Heart right ventricle (tissue), 16 donors: ENCODE measurements around the gene ULK1. TPM values are rescaled to one million over a fixed set of nuclear protein-coding genes. Genes with fewer than 3 reads are reported as not detected.

Experiments
- ATAC-seq, 8 donors: fragments of 200-7000 bp; cut with Tn5 transposase; one replicate each; pipeline ENCODE4 v1.9.1; 2020; ENCODE audit warnings: mild to moderate bottlenecking in 8 of 8, moderate library complexity in 8 of 8, moderate number of reproducible peaks in 1 of 8
- DNase-seq, 2 donors: peaks; one replicate each; pipeline ENCODE4 v3.0.0-alpha.2; 2020
- H3K27ac ChIP-seq, 10 donors: fragments of 200-600 bp; sonication (generic) in 2 of 10; one replicate each; pipeline versions ENCODE4 v1.5.0 to v1.8.0; 2020 to 2022; ENCODE audit warnings: mild to moderate bottlenecking in 3 of 10
- H3K27me3 ChIP-seq, 7 donors: fragments of 200-600 bp; one replicate each; pipeline ENCODE4 v1.8.0; 2021 to 2022; ENCODE audit warnings: mild to moderate bottlenecking in 2 of 7
- H3K36me3 ChIP-seq, 9 donors: fragments of 200-600 bp; sonication (generic) in 1 of 9; one replicate each; pipeline versions ENCODE4 v1.5.0 to v1.8.0; 2020 to 2022; ENCODE audit warnings: mild to moderate bottlenecking in 2 of 9
- H3K4me1 ChIP-seq, 9 donors: fragments of 200-600 bp; sonication (generic) in 1 of 9; one replicate each; pipeline versions ENCODE4 v1.5.0 to v1.8.0; 2020 to 2022; ENCODE audit warnings: mild to moderate bottlenecking in 4 of 9
- H3K4me3 ChIP-seq, 10 donors: fragments of 200-600 bp; sonication (generic) in 2 of 10; one replicate each; pipeline versions ENCODE4 v1.5.0 to v1.8.0; 2020 to 2022; ENCODE audit warnings: mild to moderate bottlenecking in 7 of 10, moderate library complexity in 2 of 10
- H3K9me3 ChIP-seq, 11 donors: fragments of 200-600 bp in 10 of 11; sonication (generic) in 2 of 11; one replicate each; pipeline versions ENCODE4 v1.5.0 to v1.8.0; 2013 to 2022; ENCODE audit warnings: mild to moderate bottlenecking in 2 of 11, control low read depth in 1 of 11, moderate library complexity in 1 of 11
- WGBS, 2 donors: extraction: QIAGEN DNeasy Blood & Tissue Kit; methylation state at CpG; one replicate each; pipeline ENCODE4 v1.1.7; 2013; ENCODE audit warnings: inconsistent platforms in 1 of 2; 5-methylcytosine and 5-hydroxymethylcytosine counted together
- intact Hi-C, 10 donors: fragments of 100-400 bp; cut with DNase I; formaldehyde crosslinking; loops; one replicate each; pipeline versions ENCODE4 v1.11.1 to v1.14.2; 2022
- polyA plus RNA-seq, 2 donors: library from polyadenylated mRNA; stranded (reverse); fragments of 200-250 nt; gene quantifications; one replicate each; pipeline ENCODE4 v1.2.3, GENCODE V29; 2013
- total RNA-seq, 10 donors: library from RNA; stranded (reverse); fragmentation: NEBNext Ultra II Directional in 3 of 10; extraction: Animal tissue kit (Norgen Biotek cat#: 25700) in 3 of 10; gene quantifications; one replicate each; pipeline versions ENCODE4 v1.2.1 to v1.2.4, GENCODE V29; 2021 to 2023
- TF ChIP-seq, protein P1 (sequence below), 9 donors: fragments of 200-600 bp; sonication (generic) in 2 of 9; IDR thresholded peaks; one replicate each; pipeline versions ENCODE4 v1.5.0 to v1.8.0; 2021 to 2022; ENCODE audit warnings: antibody characterized with exemption in 9 of 9, mild to moderate bottlenecking in 5 of 9, moderate library complexity in 1 of 9
- donor health status: Arrhythmogenic right ventricular cardiomyopathy.
- donor health status: ischemic (EF 13 %, LVEDD 7.1; RV severe dilation, severe dysfunction).
- donor health status: healthy with polysubstance abuse.
- donor health status: DM: no; HTN: yes; CAD: no.
- donor health status: DM: no; HTN: no; CAD: no.
- donor health status: ischemic (EF 25% LVEDD 6.9; RV normal size, moderate dysfunction).
- donor health status: ischemic (EF 25% LVEDD 5.7; RV mildly dilated, moderate dysfunction).
- donor health status: healthy.
- donor health status: DM: yes; HTN: yes; CAD: no.
- donor health status: Ischemic cardiomyopathy.
- donor health status: ischemic (EF 35%, LVEDD 5.7; RV mildly dilated, moderate dysfunction).
- donor health status: nonischemic (EF 11% LVEDD 7.7; RV severe dilation, severe dysfunction).
- donor health status: DM: yes; HTN: yes; CAD: no.
- donor health status: PGD.
- donor health status: ischemic (EF 29% LVEDD 5.4; RV normal size, mild dysfunction).
- donor health status: nonischemic (EF 23%, LVEDD 6.1; RV moderate dilation, normal function).

The ULK1 gene
- total and polyA plus RNA-seq, 12 donors = 10.7 to 77.7 (median 48.6) TPM

DNA sequence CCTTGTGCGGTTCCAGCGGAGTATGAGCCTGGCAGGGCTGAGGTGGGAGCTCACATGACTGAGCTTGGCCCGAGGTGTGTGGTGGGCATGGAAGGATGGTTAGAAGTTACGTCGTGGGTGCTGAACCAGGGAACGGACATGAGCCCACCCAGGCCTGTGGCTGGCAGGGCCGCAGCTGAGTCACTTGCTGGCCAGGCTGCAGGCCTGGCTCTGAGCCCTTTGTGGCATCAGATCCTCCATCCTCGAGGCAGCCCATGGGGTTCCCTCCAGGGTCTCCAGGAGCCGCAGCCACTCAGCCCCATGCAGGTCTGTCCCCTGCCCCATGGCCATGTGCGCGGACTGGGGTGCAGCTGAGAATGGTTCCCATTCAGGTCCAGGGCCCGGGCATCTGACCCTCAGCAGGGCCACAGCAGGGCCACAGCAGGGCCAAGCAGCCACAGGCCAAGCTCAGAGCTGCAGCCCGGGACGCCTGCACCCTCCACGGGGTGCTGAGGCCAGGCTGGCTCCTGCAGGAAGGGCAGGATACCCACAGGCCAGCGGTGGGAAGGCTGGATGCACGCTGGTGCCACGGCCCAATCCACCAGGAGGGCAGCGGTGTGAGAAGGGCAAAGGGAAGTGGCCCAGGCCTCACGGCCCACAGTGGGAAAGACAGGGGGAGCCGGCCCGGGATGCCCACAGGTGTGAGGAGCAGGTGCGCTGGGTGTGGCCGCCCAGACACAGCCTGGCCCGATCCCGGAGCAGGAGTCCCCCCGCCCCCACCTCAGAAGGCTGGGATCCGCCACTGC, 26.3 kb upstream of the ULK1 start:
- H3K27me3 ChIP-seq = peaks cover 0 to 6% (median 0%) of the 10 kb centered on the region in 7 donors
- no peak overlapping the region for H3K4me3 ChIP-seq
- TF ChIP-seq, protein P1, sequence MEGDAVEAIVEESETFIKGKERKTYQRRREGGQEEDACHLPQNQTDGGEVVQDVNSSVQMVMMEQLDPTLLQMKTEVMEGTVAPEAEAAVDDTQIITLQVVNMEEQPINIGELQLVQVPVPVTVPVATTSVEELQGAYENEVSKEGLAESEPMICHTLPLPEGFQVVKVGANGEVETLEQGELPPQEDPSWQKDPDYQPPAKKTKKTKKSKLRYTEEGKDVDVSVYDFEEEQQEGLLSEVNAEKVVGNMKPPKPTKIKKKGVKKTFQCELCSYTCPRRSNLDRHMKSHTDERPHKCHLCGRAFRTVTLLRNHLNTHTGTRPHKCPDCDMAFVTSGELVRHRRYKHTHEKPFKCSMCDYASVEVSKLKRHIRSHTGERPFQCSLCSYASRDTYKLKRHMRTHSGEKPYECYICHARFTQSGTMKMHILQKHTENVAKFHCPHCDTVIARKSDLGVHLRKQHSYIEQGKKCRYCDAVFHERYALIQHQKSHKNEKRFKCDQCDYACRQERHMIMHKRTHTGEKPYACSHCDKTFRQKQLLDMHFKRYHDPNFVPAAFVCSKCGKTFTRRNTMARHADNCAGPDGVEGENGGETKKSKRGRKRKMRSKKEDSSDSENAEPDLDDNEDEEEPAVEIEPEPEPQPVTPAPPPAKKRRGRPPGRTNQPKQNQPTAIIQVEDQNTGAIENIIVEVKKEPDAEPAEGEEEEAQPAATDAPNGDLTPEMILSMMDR (IDR thresholded peaks at IDR 0.05) = no peak
- peaks cover 0 to 14% (median 0%) of the 10 kb centered on the region in 9 donors for H3K4me1 ChIP-seq
- H3K9me3 ChIP-seq = no peaks in the 10 kb centered on the region
- WGBS, 2 donors = 90% methylated on average over 27 to 28 of the region's 28 CpGs
- DNase-seq (no peak), ATAC-seq (peak in 2 of 8 donors; percentile 9 to 48)
- H3K36me3 ChIP-seq = no peaks in the 10 kb centered on the region
- intact Hi-C loops = no loop called here
- H3K27ac ChIP-seq = no peak overlapping the region

DNA sequence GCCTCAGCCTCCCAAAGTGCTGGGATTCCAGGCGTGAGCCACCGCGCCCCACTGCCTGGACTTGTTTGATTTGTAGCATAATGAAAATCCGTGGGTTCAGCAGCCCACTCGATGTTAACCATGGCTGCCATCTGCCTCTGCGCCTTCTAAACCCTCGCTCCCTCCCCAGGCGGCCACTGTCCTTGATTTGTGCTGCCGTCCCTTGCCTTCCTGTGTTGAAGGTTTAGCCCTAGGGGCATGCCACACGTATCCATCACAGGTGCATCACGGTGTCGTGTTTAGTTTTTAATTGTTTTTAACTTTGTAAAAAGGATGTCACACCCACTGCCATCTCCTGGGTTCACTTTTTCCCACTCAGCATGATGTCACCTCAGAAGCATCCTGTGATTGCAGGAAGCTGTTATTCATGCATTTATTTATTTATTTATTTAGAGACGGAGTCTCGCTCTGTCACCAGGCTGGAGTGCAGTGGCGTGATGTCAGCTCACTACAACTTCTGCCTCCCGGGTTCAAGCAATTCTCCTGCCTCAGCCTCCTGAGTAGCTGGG, 24.5 kb upstream of the ULK1 start:
- intact Hi-C loops = no loop called here
- TF ChIP-seq, protein P1 (IDR thresholded peaks at IDR 0.05) = no peak
- ATAC-seq = peak in 2 of 8 donors; percentile 40 to 69
- H3K36me3 ChIP-seq = no peaks in the 10 kb centered on the region
- H3K27ac ChIP-seq = no peak overlapping the region
- no peak overlapping the region for H3K4me3 ChIP-seq
- peaks cover 0 to 14% (median 0%) of the 10 kb centered on the region in 9 donors for H3K4me1 ChIP-seq
- H3K27me3 ChIP-seq = no peaks in the 10 kb centered on the region
- WGBS, 2 donors = 58 to 59% methylated on average over 16 of the region's 16 CpGs
- no peak for DNase-seq
- H3K9me3 ChIP-seq = peaks cover 0 to 4% (median 0%) of the 10 kb centered on the region in 11 donors

DNA sequence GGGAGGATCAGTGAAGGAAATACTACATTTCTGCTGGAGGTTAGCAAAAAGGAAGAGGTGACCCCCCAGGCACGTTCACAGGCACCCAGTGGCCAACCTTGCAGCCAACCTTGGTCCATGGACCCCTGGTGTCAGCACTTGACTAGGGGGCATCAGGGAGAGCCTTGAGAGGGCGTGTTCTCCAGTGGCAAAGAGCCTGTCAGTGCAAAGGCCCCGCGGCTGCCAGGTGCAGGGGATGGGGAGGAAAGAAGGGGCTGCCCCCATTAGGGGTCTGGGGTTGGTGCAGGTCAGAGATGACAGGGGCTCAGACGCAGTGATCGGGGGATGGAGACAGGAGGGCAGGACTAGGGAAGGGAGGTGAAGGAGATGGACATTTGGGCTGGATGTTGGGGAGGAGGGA, 22.7 kb upstream of the ULK1 start:
- Histone ChIP-seq H3K27ac (no peak overlapping the region), H3K9me3 (peaks cover 0 to 4% (median 0%) of the 10 kb centered on the region in 11 donors), H3K36me3 (no peaks in the 10 kb centered on the region), H3K4me1 (peaks cover 0 to 14% (median 0%) of the 10 kb centered on the region in 9 donors), H3K27me3 (no peaks in the 10 kb centered on the region), H3K4me3 (no peak overlapping the region)
- 95 to 99% methylated on average over 6 of the region's 6 CpGs for WGBS, 2 donors
- ATAC-seq (no peak), DNase-seq (no peak)
- TF ChIP-seq, protein P1 (IDR thresholded peaks at IDR 0.05) = no peak
- intact Hi-C loops = no loop called here

DNA sequence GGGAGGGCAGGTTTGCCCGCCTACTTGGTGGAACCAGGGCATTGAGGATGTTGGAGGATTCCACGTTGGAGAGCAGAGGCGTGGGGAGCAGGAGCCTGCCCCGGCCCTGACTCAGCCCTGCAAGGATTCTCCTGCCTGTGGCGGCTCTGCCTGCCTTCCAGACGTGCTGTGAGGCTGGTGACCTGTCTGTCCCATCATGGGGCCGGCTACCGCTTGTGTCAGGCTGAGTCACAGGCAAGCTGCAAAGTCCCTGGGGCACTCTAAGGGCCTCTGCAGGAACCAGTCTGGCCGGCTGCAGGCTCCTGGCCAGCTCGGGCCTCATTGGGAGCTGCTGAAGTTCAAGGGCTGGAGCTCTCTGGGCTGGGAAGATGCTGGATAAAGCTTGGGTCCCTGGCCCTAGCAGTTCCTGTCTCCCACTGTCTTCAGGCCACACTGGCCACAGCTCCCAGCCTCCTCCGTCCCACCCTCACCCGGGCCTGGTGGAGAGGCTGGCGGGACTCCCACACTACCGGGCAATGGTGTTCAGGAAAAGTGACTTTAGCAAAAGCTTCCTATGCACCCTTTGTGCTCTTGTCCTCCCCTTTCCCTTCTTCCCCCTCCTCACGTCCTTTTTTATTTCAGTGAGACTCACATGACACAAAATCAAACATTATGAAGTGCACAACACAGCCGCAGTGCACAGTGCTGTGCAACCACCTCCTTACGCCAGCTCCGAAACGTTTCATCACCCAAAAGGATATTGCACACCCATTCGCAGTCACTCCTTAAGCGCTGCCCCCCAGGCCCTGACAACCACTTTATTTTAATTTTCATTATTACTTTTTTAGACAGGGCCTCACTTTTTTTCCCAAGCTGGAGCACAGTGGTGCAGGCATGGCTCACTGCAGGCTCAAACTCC, 22.0 kb upstream of the ULK1 start:
- ATAC-seq = peak in 2 of 8 donors; percentile 33 to 35
- TF ChIP-seq, protein P1 (IDR thresholded peaks at IDR 0.05) = no peak
- Histone ChIP-seq H3K4me1 (peaks cover 0 to 14% (median 0%) of the 10 kb centered on the region in 9 donors), H3K4me3 (no peak overlapping the region), H3K27me3 (no peaks in the 10 kb centered on the region), H3K27ac (peak overlapping the region in 1 of 10 donors; percentile 26), H3K9me3 (peaks cover 0 to 4% (median 0%) of the 10 kb centered on the region in 11 donors), H3K36me3 (no peaks in the 10 kb centered on the region)
- intact Hi-C loops = no loop called here
- WGBS, 2 donors = 67 to 71% methylated on average over 21 of the region's 21 CpGs
- DNase-seq = no peak
